HepG2 (cell line): ENCODE data around the gene ZNF816.

Experiments
- AFF4 ChIP-seq: sonication (generic); formaldehyde crosslinking; IDR thresholded peaks from 2 replicates; pipeline ENCODE4 v1.4.0; 2020; ENCODE audit warnings: missing genetic modification reagents
- CHD2 ChIP-seq: IDR thresholded peaks from 2 replicates; pipeline ENCODE4 v1.6.1; 2011; ENCODE audit warnings: low read depth, low read length, improper control_type of control experiment
- CTCF ChIP-seq: sonication (generic); formaldehyde crosslinking; IDR thresholded peaks from 2 replicates; pipeline ENCODE4 v1.5.0; 2020; ENCODE audit warnings: mild to moderate bottlenecking, missing genetic modification reagents, moderate library complexity
- EZH2 ChIP-seq: conservative IDR thresholded peaks from 2 replicates; pipeline ENCODE4 v1.6.1; 2012; ENCODE audit warnings: mild to moderate bottlenecking, low read depth, low read length, moderate library complexity
- HOMEZ ChIP-seq: IDR thresholded peaks from 2 replicates; pipeline ENCODE4 v1.6.1; 2016; ENCODE audit warnings: low read depth
- NFATC3 ChIP-seq: sonication (generic); formaldehyde crosslinking; IDR thresholded peaks from 2 replicates; pipeline ENCODE4 v1.5.1; 2020; ENCODE audit warnings: mild to moderate bottlenecking, missing genetic modification reagents
- PLRG1 ChIP-seq: fragments of 450-650 bp; conservative IDR thresholded peaks from 2 replicates; pipeline ENCODE4 v1.6.1; 2016
- POLR2A ChIP-seq, 2 experiments: IDR thresholded peaks; 2 replicates each; pipeline ENCODE4 v1.6.1; 2011; ENCODE audit warnings: low read depth in 2 of 2, low read length in 2 of 2, mild to moderate bottlenecking in 1 of 2, moderate library complexity in 1 of 2; ENCODE audit not compliant: insufficient read depth in 1 of 2
- REL ChIP-seq: sonication (generic); formaldehyde crosslinking; conservative IDR thresholded peaks from 2 replicates; pipeline ENCODE4 v1.8.0; 2022; ENCODE audit warnings: mild to moderate bottlenecking, missing genetic modification reagents, moderate library complexity
- ZBTB3 ChIP-seq: sonication (generic); formaldehyde crosslinking; IDR thresholded peaks from 2 replicates; pipeline ENCODE4 v1.4.0; 2020; ENCODE audit warnings: low read depth, mild to moderate bottlenecking, moderate library complexity, missing genetic modification reagents, borderline replicate concordance
- ZNF607 ChIP-seq: sonication (generic); formaldehyde crosslinking; IDR thresholded peaks from 2 replicates; pipeline ENCODE4 v1.5.1; 2020; ENCODE audit warnings: missing genetic modification reagents, mild to moderate bottlenecking, borderline replicate concordance
- ZNF788 ChIP-seq: sonication (generic); formaldehyde crosslinking; IDR thresholded peaks from 2 replicates; pipeline ENCODE4 v1.5.0; 2020; ENCODE audit warnings: mild to moderate bottlenecking, missing genetic modification reagents, borderline replicate concordance

- no peak for TF ChIP-seq NFATC3 (CRISPR knock-in tag)
- no peak for TF ChIP-seq AFF4
- TF ChIP-seq ZNF788 (CRISPR knock-in tag) = no peak
- no peak for TF ChIP-seq POLR2A (IDR thresholded peaks at IDR 0.05; ENCODE audit: insufficient read depth in 1 of 2, low read depth in 2 of 2, low read length in 2 of 2)
- TF ChIP-seq CTCF (CRISPR knock-in tag) = no peak
- TF ChIP-seq ZBTB3 = no peak
- TF ChIP-seq CHD2 = no peak
- no peak for TF ChIP-seq PLRG1
- no peak for TF ChIP-seq HOMEZ
- TF ChIP-seq EZH2 = no peak
- TF ChIP-seq ZNF607 (CRISPR knock-in tag) = no peak
- TF ChIP-seq REL (CRISPR knock-in tag) = no peak
These were observed 18.6 kb upstream of the ZNF816 start for GRCh38 chr19:52981329-52981728.
